ENCODE results near the gene VWA5B1.
"Not testable (repeated sequence)": the region's sequence is repeated elsewhere in the genome, so short reads cannot be mapped to it uniquely, and the experiment has no call there.

Gene VWA5B1

GRCh38 chr1:20290624-20291597, at the start of gene VWA5B1:
TSS of gene VWA5B1 (plus strand) at chr1:20290875. CDS start at chr1:20310602, 19,727 bp downstream.
- peak; percentile 3 for DNase-seq

GRCh38 chr1:20242890-20243479, 47.7 kb upstream of the VWA5B1 start:
- no peak for DNase-seq

GRCh38 chr1:20248971-20249612, 41.6 kb upstream of the VWA5B1 start:
- no peak for DNase-seq

GRCh38 chr1:20250340-20250989, 40.2 kb upstream of the VWA5B1 start:
- peak; percentile 45 for DNase-seq

- DNase-seq, result no peak
Measured at GRCh38 chr1:20252587-20252986, 38.1 kb upstream of the VWA5B1 start.

GRCh38 chr1:20255666-20256065, 35.0 kb upstream of the VWA5B1 start:
- peak; percentile 75 for DNase-seq

DNA sequence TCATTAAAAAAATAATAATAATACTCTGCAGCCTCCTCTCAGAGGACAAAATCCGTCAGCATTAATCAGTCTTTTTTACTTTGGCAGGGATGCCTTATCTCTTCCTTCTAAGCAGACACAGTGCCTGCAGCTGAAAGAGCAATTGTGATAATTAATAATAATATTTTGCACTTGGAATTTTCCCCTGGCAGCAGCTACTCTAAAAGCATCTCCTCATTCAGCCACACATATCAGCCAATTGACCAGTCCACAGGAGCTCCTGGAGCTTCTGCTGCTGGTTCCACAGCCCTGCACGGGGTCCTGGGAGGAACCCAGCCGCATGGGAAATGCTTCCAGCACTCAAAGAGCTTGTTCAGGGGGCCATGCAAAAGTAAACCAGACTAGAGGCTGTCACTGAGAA, 31.0 kb upstream of the VWA5B1 start:
- DNase-seq, result no peak

- DNase-seq, result no peak
Measured at GRCh38 chr1:20261095-20261494, 29.6 kb upstream of the VWA5B1 start.

- no peak for DNase-seq
Measured at GRCh38 chr1:20262810-20263534, 27.7 kb upstream of the VWA5B1 start.

DNA sequence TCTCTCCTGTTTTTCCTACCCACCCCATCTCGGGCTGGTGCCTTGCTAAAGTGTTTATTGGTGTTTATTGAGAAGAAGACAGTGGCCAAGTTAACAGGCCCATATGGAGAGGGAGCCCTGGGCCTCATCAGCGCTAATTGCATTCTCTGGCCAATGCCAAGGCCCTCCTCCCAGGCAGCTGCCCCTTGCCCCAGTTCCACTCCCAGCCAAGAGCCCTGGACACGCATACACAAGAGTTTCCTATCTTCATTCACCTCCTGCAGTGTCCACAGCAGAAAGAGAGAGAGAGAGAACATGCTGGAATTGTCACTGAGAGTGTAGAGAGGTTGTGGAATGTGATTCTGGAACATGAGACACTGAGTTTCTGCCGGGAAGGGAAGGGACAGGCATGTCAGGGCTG, 25.4 kb upstream of the VWA5B1 start:
- DNase-seq, result no peak

DNA sequence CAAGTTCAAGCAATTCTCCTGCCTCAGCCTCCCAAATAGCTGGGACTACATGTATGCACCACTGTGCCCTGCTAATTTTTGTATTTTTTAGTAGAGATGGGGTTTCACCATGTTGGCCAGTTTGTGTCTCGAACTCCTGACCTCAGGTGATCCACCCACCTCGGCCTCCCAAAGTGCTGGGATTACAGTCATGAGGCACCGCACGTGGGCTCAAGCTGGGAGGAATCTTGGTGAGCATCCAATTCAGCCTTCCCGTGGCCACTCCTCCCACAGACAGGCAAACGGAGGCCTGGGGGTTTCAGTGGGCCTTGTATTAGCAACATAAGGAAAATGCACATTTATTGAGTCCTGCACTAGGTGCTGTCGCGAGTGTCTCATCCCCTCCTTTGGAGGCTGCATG, 24.5 kb upstream of the VWA5B1 start:
- DNase-seq, result no peak

- no peak for DNase-seq
Measured at GRCh38 chr1:20266642-20267041, 24.0 kb upstream of the VWA5B1 start.

DNA sequence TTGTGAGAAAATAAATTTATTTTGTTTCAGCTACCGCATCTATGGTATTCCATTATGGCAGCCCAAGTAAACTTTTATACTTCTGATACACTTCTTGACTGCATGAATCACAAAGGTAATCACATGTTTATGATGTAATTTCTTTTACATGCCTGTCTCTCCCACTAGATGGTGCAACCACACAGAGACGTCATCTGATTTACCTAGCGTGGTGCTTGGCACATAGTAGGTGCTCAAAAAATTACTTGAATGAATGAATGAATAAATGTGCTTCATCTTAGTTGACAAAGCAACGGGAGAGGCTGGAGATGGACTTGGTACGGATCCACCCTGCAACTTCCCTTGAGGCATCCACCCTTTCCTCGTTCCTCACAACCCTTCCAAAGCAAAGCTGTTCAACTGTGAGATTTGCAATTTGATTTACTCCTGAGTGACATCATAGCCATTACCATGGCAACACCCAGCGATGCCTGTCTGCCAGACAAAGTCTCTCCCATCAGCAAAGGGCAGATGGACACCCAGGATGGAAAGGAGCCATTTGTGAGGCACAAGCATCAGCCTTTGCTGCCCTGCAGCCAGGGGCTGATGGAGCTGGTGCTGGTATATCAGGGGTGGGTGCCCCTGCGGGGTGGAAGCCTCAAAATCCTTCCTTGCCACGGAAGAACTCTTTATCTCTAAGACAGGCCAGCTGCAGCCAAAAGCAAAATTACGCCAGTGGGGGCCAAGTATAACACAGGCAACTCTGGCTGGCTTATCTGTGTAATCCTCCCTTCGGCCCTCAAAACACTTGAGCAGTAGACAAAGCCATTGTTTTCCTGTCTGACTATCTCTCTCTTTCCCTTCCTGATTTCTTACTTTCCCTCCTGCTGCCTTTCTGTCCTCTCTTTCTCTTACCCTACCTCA, 18.9 kb upstream of the VWA5B1 start:
- peak; percentile 9 for DNase-seq

DNA sequence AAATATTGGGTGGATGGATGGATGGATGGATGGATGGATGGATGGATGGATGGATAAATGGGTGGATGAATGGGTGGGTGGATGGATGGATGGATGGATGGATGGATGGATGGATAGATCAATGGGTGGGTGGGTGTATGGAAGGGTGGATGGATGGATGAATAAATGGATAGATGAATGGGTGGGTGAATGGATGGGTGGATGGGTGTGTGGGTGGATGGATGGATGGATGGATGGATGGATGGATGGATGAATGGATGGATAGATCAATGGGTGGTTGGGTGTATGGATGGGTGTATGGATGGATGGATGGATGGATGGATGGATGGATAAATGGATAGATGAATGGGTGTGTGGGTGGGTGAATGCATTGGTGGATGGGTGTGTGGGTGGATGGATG, 17.0 kb upstream of the VWA5B1 start:
- DNase-seq, result not testable (repeated sequence)

GRCh38 chr1:20275319-20275925, 15.3 kb upstream of the VWA5B1 start:
- no peak for DNase-seq

- no peak for DNase-seq
Measured at GRCh38 chr1:20276485-20277159, 14.1 kb upstream of the VWA5B1 start.

DNA sequence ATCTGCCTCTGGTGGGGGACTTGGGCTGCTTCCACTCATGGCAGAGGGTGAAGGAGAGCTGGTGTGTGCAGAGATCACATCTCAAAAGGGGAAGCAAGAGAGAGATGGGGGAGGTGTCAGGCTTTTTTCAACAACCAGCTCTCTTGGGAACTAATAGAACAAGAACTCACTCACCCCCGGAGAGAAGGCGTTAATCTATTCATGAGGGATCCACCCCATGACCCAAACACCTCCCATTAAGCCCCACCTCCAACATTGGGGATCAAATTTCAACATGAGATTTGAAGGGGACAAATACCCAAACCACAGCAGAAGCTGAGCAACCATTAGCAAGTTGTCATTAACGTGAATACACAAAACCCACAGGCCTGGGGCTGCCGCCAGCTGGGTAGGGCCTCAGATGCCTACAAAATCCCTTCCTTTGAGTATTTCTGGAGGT, 12.0 kb upstream of the VWA5B1 start:
- no peak for DNase-seq

GRCh38 chr1:20279509-20279908, 11.2 kb upstream of the VWA5B1 start:
- DNase-seq, result peak; percentile 77

- no peak for DNase-seq
Measured at GRCh38 chr1:20280341-20280740, 10.3 kb upstream of the VWA5B1 start.

DNA sequence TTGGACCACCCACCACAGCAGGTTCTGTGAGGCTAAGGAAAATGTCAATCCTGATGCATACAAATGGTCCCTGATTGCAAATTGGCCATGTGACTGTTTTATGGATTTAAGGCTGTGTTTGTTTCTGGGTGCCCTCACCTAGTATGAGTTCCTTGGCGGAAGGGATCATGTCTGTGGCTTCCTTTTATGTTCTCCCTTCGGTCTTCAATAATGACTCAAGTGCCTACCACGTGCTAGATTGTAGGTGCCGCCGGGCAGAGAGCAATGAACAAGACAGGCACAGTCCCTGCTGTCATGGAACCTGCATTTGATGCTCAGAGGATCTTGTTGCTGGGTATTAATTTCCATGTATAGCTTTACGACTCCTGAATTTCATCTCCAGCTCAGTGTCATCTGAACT, 9.8 kb upstream of the VWA5B1 start:
- no peak for DNase-seq
